Measurements from ENCODE around the gene RDM1.
"Not testable (repeated sequence)": the region's sequence is repeated elsewhere in the genome, so short reads cannot be mapped to it uniquely, and the experiment has no call there.

Gene RDM1

DNA sequence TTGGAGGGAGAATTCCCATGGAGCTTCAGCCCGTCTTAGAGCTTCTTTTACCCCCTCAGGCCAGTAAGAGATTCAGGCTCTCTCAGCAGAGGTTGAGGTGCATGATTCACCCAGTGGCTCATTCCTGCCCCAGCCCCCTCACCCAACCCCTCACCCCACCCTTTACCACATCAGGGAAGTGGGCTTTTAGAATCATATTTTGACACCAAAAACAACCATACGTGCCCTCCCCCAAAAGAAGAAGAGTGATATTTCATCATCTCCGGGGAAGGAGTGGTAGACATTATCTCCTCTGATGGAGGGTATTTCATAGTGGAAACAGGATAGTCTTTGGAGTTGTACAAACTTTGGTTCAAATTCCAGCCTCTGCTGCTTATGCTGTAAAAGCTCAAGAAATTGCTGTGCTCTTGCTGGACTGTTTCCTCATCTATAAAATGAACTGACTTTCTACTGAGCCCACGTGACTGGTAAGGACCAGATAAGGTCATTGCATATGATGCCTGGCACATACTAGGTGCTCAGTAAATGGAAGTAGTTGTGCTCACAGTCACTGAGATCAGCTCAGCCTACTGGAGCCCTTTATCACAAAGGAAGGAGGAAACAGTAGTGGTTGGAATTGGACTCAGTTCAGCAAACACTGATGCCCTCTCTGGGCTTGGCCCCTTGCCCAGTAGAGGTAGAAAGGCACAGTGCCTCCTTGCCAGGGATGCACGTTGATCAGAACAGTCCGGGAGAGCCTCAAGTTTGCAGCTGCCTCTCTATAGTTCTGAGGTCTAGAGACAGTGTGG, 32.1 kb downstream of the RDM1 start:
- Histone ChIP-seq H3K27ac (ENCODE audit: low read length) (no peak overlapping the region), H3K27me3 (ENCODE audit: control insufficient read depth, insufficient read depth, low read length) (no peaks in the 10 kb centered on the region), H3K9me3 (ENCODE audit: control insufficient read depth, insufficient read depth, low read length) (no peaks in the 10 kb centered on the region), H3K4me1 (ENCODE audit: control insufficient read depth, insufficient read depth, low read length) (no peaks in the 10 kb centered on the region), H3K36me3 (ENCODE audit: control insufficient read depth, insufficient read depth, low read length) (no peaks in the 10 kb centered on the region), H3K4me3 (ENCODE audit: low read length) (no peak overlapping the region)
- no CpG with 5 or more reads among the region's 6 CpGs for WGBS (ENCODE audit: insufficient coverage, insufficient read length)
- DNase-seq (ENCODE audit: low read depth, low spot score), result no peak

DNA sequence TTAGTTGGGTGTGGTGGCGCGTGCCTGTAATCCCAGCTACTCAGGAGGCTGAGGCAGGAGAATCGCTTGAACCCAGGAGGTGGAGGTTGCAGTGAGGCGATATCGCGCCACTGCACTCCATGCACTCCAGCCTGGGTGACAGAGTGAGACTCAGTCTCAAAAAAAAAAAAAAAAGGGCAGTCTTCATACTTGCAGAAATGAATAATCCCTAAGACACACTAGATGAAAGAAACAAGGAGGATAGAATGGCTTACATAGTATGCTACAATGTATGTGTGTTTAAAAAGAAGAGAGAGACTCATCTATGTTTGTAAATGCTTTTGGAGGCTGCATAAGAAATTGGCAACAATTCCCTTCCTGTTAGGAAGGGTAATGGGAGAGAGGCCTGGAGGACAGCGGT, 32.8 kb downstream of the RDM1 start:
- H3K9me3 ChIP-seq (ENCODE audit: control insufficient read depth, insufficient read depth, low read length); H3K27ac ChIP-seq (ENCODE audit: low read length); H3K4me1 ChIP-seq (ENCODE audit: control insufficient read depth, insufficient read depth, low read length); H3K4me3 ChIP-seq (ENCODE audit: low read length); DNase-seq (ENCODE audit: low read depth, low spot score); H3K36me3 ChIP-seq (ENCODE audit: control insufficient read depth, insufficient read depth, low read length); H3K27me3 ChIP-seq (ENCODE audit: control insufficient read depth, insufficient read depth, low read length): not testable (repeated sequence)
- WGBS (ENCODE audit: insufficient coverage, insufficient read length), result no CpG with 5 or more reads among the region's 7 CpGs

DNA sequence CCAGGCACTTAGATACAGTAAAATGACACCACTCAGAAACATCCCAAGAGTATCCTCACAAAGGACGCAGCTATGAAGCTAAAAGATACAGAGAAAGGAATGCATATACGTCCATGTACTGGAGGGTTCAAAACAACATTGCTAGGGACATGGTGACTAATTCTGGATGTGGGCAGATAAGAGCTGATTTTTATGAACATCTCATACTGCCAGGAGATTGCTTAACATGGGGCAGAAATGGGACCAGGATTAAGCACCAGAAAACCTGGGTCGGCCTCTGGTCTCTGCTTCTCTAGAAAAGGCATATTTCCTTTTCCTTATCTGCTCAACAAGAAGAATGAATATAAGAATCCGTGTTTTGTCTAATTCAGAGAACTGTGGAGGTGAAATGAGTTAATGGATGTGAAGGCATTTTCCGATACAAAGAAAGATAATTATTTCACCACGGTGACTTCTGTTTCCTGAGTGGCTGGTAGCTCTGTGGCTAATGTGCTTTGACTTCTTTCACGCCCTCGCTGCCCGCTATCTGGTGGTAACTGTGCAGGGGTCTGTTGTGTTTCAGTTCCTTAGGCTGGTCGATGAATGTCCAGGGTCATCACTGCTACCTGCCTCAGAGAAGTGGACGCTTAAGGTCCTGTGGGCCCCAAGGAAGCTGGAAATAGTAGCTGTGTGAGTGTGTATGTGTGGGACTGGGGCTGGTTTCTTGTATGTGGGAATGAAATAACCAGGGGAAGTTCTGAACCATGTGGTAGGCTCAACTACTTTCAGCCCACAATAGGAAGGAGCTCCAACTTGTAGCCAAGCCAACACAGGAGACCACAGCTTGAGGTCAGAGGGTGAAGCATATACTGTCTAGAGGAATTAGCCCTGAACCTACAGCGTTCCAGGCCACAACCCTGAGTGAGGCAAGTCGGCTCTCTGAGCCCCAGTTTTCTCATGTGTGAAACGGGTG, 34.7 kb downstream of the RDM1 start:
- no peak for DNase-seq (ENCODE audit: low read depth, low spot score)
- no peak overlapping the region for H3K27ac ChIP-seq (ENCODE audit: low read length)
- no peaks in the 10 kb centered on the region for H3K9me3 ChIP-seq (ENCODE audit: control insufficient read depth, insufficient read depth, low read length)
- WGBS (ENCODE audit: insufficient coverage, insufficient read length), result no CpG with 5 or more reads among the region's 14 CpGs
- H3K4me1 ChIP-seq (ENCODE audit: control insufficient read depth, insufficient read depth, low read length), result no peaks in the 10 kb centered on the region; the same call in 1 of the 2 replicates
- no peaks in the 10 kb centered on the region for H3K36me3 ChIP-seq (ENCODE audit: control insufficient read depth, insufficient read depth, low read length)
- H3K4me3 ChIP-seq (ENCODE audit: low read length), result no peak overlapping the region
- H3K27me3 ChIP-seq (ENCODE audit: control insufficient read depth, insufficient read depth, low read length), result no peaks in the 10 kb centered on the region

DNA sequence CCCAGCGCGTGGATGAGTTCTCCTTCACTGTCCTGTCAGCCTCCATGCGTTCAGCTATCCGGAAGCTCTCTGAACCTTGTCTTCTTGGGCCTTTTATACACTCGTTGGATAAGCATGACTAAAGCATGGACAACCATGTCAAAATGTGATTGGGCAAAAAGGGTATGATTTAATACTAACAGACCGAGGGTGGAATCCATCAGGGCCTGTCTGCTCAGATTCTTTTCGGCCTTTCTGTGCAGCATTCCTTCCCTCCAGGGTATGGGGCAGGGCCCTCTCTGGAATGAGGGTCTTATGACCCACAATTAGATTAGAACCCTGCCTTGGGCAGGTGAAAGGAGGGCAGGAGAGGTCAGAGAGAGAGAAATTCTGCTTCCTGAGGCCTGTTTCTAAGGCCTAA, 36.4 kb downstream of the RDM1 start:
- no peak overlapping the region for H3K4me3 ChIP-seq (ENCODE audit: low read length)
- H3K4me1 ChIP-seq (ENCODE audit: control insufficient read depth, insufficient read depth, low read length), result peaks cover 3% of the 10 kb centered on the region
- no peaks in the 10 kb centered on the region for H3K36me3 ChIP-seq (ENCODE audit: control insufficient read depth, insufficient read depth, low read length)
- H3K27me3 ChIP-seq (ENCODE audit: control insufficient read depth, insufficient read depth, low read length), result no peaks in the 10 kb centered on the region
- no peak for DNase-seq (ENCODE audit: low read depth, low spot score)
- WGBS (ENCODE audit: insufficient coverage, insufficient read length), result no CpG with 5 or more reads among the region's 7 CpGs
- no peak overlapping the region for H3K27ac ChIP-seq (ENCODE audit: low read length)
- no peaks in the 10 kb centered on the region for H3K9me3 ChIP-seq (ENCODE audit: control insufficient read depth, insufficient read depth, low read length)

DNA sequence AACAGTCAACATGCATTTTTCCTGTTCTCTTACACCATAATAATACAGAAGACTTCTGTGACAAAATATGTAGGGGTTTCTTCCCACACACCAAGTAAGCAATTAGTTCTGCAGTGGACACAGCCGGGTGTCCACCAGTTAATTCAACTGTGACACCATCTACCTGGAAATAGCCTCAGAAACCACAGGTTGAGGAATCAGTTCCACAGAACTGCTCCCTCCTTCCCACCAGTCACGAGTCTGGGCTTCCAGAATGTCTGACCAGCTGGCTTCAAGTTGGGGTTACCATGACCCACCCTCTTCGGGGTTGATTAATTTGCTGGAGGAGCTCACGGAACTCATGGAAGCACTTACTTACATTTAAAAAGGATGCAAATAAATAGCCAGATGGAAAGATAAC, 36.8 kb downstream of the RDM1 start:
- Histone ChIP-seq H3K27me3 (ENCODE audit: control insufficient read depth, insufficient read depth, low read length) (no peaks in the 10 kb centered on the region), H3K9me3 (ENCODE audit: control insufficient read depth, insufficient read depth, low read length) (no peaks in the 10 kb centered on the region), H3K4me3 (ENCODE audit: low read length) (no peak overlapping the region), H3K27ac (ENCODE audit: low read length) (no peak overlapping the region), H3K36me3 (ENCODE audit: control insufficient read depth, insufficient read depth, low read length) (no peaks in the 10 kb centered on the region), H3K4me1 (ENCODE audit: control insufficient read depth, insufficient read depth, low read length) (peaks cover 3% of the 10 kb centered on the region)
- no CpG with 5 or more reads among the region's 4 CpGs for WGBS (ENCODE audit: insufficient coverage, insufficient read length)
- DNase-seq (ENCODE audit: low read depth, low spot score), result no peak

DNA sequence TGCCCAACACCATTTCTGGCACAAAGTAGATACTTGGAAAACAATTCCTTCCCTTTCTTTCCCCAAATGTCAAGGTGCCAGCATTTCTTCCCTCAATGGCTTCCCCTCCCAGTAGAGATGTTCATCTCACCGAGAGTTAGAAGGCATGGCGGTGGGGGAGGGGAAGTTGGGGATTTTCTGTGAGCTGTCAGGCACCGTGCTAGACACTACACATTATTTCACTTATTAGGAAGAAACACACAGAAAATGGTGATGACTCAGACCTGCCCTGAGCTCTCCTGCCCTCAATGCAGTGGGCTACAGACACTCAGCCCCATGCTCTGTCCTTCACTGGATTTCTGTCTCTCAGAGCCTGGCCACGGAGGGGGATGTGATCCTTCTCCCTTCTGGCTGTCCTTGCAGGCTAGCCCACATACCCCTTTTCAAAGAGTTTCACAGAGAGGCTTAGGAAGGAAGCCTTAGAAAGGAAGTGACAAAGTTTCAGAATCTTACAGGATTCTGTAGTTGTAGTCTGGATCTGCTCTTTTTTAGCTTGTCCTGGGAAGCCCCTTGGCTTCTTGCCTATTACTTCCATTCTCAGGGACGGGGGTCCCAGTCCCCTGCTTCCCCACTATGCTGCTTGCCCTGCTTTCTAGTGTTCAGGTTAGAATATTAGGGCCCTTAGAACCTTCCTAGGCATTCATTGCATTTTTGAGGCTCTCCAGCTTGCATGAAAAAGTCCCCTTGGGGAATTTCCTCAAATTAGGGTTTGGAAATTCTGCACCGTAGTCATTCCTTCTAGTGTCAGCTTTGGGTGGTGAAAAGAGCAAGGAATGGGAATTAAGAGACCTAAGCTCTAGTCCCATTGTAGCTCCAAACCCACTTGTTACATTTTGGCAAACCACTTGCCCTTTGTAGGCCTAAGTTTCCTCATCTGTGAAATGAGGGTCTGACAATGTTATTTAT, 38.2 kb downstream of the RDM1 start:
- no peaks in the 10 kb centered on the region for H3K27me3 ChIP-seq (ENCODE audit: control insufficient read depth, insufficient read depth, low read length)
- H3K4me3 ChIP-seq (ENCODE audit: low read length), result no peak overlapping the region
- H3K4me1 ChIP-seq (ENCODE audit: control insufficient read depth, insufficient read depth, low read length), result peaks cover 3% of the 10 kb centered on the region
- H3K27ac ChIP-seq (ENCODE audit: low read length), result no peak overlapping the region
- no peaks in the 10 kb centered on the region for H3K36me3 ChIP-seq (ENCODE audit: control insufficient read depth, insufficient read depth, low read length)
- WGBS (ENCODE audit: insufficient coverage, insufficient read length), result no CpG with 5 or more reads among the region's 6 CpGs
- H3K9me3 ChIP-seq (ENCODE audit: control insufficient read depth, insufficient read depth, low read length), result no peaks in the 10 kb centered on the region
- DNase-seq (ENCODE audit: low read depth, low spot score), result no peak

DNA sequence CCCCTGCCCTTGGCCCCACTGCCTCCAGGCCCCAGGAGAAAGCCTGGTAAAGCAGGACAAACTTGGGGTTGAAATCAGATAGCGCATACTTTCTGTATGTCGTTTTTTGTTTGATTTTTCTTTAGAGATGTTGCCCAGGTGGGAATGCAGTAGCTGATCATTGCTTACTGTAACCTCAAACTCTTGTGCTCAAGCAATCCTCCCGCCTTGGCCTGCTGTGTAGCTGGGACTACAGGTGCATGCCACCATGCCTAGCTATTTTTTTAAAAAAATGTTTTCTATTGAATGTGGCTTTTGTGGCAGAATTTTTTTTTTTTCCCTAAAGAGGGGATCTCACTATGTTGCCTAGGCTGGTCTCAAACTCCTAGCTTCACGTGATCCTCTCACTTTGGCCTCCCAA, 39.3 kb downstream of the RDM1 start:
- Histone ChIP-seq H3K9me3 (ENCODE audit: control insufficient read depth, insufficient read depth, low read length) (no peaks in the 10 kb centered on the region), H3K4me3 (ENCODE audit: low read length) (no peak overlapping the region), H3K27ac (ENCODE audit: low read length) (no peak overlapping the region), H3K27me3 (ENCODE audit: control insufficient read depth, insufficient read depth, low read length) (no peaks in the 10 kb centered on the region), H3K4me1 (ENCODE audit: control insufficient read depth, insufficient read depth, low read length) (peaks cover 3% of the 10 kb centered on the region), H3K36me3 (ENCODE audit: control insufficient read depth, insufficient read depth, low read length) (no peaks in the 10 kb centered on the region)
- no peak for DNase-seq (ENCODE audit: low read depth, low spot score)
- no CpG with 5 or more reads among the region's 4 CpGs for WGBS (ENCODE audit: insufficient coverage, insufficient read length)

DNA sequence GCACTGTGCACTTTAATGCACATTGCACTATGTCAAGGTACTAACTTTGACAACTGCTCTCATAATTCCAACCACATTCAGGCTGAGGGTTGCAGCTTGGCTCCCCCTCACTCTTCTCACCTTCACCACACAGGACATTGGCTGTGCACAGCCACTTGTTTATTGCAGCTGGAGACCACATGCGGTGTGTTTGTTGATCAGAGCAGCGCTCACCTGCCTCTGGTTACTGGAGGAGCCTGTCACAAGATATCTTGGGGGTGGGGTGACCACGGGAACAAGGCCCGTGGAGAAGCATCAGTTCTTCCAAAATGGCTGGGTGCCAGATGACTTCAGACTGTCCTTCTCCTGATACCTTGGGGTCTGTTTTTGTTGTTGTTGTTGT, 39.8 kb downstream of the RDM1 start:
- no peak for DNase-seq (ENCODE audit: low read depth, low spot score)
- H3K27me3 ChIP-seq (ENCODE audit: control insufficient read depth, insufficient read depth, low read length), result no peaks in the 10 kb centered on the region
- H3K36me3 ChIP-seq (ENCODE audit: control insufficient read depth, insufficient read depth, low read length), result no peaks in the 10 kb centered on the region
- H3K27ac ChIP-seq (ENCODE audit: low read length), result no peak overlapping the region
- no CpG with 5 or more reads among the region's 4 CpGs for WGBS (ENCODE audit: insufficient coverage, insufficient read length)
- H3K4me1 ChIP-seq (ENCODE audit: control insufficient read depth, insufficient read depth, low read length), result peaks cover 3% of the 10 kb centered on the region
- no peak overlapping the region for H3K4me3 ChIP-seq (ENCODE audit: low read length)
- H3K9me3 ChIP-seq (ENCODE audit: control insufficient read depth, insufficient read depth, low read length), result no peaks in the 10 kb centered on the region

DNA sequence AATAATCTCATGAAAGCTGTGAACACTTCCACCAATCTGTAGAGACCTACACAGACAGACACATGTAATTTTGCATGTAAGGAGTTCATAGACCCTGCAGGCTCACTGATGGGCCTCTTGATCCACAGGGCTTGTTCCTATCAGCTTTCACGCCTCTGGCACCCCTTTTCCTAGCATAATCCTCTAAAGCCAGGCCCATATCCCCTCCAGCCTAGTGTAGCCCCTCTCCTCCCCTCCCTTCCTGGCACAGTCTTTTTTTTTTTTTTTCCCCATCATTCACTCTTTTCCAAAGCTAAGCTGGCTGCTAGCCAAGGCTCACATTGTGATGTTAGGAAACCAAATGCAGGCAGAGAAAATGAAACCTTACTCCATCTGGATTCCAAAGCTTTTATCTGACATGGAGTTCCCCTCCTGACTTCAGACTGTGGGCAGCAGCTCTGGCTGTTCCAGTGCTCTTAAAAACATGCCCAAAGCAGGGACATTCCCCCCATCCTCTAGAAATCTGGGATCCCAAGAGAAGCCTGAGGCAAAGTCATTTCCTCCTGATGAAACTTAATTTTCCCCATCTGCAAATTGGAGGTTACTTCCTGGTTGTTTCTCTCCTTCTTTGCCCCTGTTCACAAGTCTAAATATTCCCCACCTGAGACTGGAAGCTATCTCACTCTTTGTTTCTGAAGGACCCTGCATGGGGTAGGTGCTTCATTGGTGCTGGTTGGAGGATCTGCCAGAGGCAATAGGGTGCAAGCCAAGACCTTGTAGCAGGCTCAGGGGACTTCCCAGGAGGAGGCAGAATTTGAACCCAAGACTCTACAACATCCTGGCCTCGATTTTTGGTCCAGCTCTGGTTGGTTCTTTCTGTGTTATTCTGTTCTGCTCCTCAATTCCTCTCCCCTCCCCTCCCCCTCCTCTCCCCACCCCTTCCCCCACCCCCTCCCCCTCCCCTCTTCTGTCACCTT, 40.5 kb downstream of the RDM1 start:
- H3K27ac ChIP-seq (ENCODE audit: low read length), result no peak overlapping the region
- no peaks in the 10 kb centered on the region for H3K36me3 ChIP-seq (ENCODE audit: control insufficient read depth, insufficient read depth, low read length)
- no peak for DNase-seq (ENCODE audit: low read depth, low spot score)
- H3K9me3 ChIP-seq (ENCODE audit: control insufficient read depth, insufficient read depth, low read length), result no peaks in the 10 kb centered on the region
- no peak overlapping the region for H3K4me3 ChIP-seq (ENCODE audit: low read length)
- WGBS (ENCODE audit: insufficient coverage, insufficient read length), result no CpG with 5 or more reads among the region's 2 CpGs
- peaks cover 3% of the 10 kb centered on the region for H3K4me1 ChIP-seq (ENCODE audit: control insufficient read depth, insufficient read depth, low read length)
- H3K27me3 ChIP-seq (ENCODE audit: control insufficient read depth, insufficient read depth, low read length), result no peaks in the 10 kb centered on the region
